DOHH2 (cell line): ENCODE data around the gene PRKG2.

Experiments used
- H3F3A ChIP-seq: fragments of 200-600 bp; sonication (generic), shearing (Covaris generic); 2 replicates; pipeline ENCODE4 v1.6.0; 2016; ENCODE audit warnings: antibody characterized with exemption, mild to moderate bottlenecking; ENCODE audit not compliant: control insufficient read depth, insufficient read depth
- H3K27ac ChIP-seq: fragments of 200-600 bp; sonication (generic); 2 replicates; pipeline ENCODE4 v1.5.1; 2014; ENCODE audit warnings: low read depth, mild to moderate bottlenecking, low read length, moderate library complexity
- H3K27me3 ChIP-seq: fragments of 200-600 bp; sonication (generic); 2 replicates; pipeline ENCODE4 v1.6.1; 2014; ENCODE audit warnings: mild to moderate bottlenecking, low read length, mixed read lengths; ENCODE audit not compliant: control insufficient read depth
- H3K36me3 ChIP-seq: fragments of 200-600 bp; sonication (generic); 2 replicates; pipeline ENCODE4 v1.6.1; 2014; ENCODE audit warnings: mild to moderate bottlenecking, low read length, moderate library complexity, mixed read lengths; ENCODE audit not compliant: control insufficient read depth
- H3K4me1 ChIP-seq: fragments of 200-600 bp; sonication (generic); 2 replicates; pipeline ENCODE4 v1.6.1; 2014; ENCODE audit warnings: mild to moderate bottlenecking, low read length, mixed read lengths; ENCODE audit not compliant: control insufficient read depth
- H3K4me2 ChIP-seq: fragments of 200-600 bp; sonication (generic); 2 replicates; pipeline ENCODE4 v1.6.0; 2014; ENCODE audit warnings: mild to moderate bottlenecking, low read length, moderate library complexity
- H3K4me3 ChIP-seq: fragments of 200-600 bp; sonication (generic); 2 replicates; pipeline ENCODE4 v1.5.1; 2014; ENCODE audit warnings: mild to moderate bottlenecking, low read length, mixed read lengths
- H3K79me2 ChIP-seq: fragments of 200-600 bp; sonication (generic); 2 replicates; pipeline ENCODE4 v1.6.1; 2014; ENCODE audit warnings: mild to moderate bottlenecking, low read length, mixed read lengths; ENCODE audit not compliant: control insufficient read depth
- H3K9me2 ChIP-seq: fragments of 200-600 bp; sonication (generic); replicated peaks from 2 replicates; pipeline ENCODE4 v1.6.1; 2014; ENCODE audit warnings: mild to moderate bottlenecking, low read length, mixed read lengths; ENCODE audit not compliant: control insufficient read depth
- H3K9me3 ChIP-seq: fragments of 200-600 bp; sonication (generic); 2 replicates; pipeline ENCODE4 v1.6.1; 2014; ENCODE audit warnings: antibody characterized with exemption, low read length, mixed read lengths; ENCODE audit not compliant: control insufficient read depth, insufficient read depth
- H4K20me1 ChIP-seq: fragments of 200-600 bp; sonication (generic); 2 replicates; pipeline ENCODE4 v1.6.0; 2014; ENCODE audit warnings: low read depth, mild to moderate bottlenecking, antibody characterized with exemption, low read length, moderate library complexity; ENCODE audit not compliant: control insufficient read depth, insufficient read depth
- EZH2phosphoT487 ChIP-seq: fragments of 200-600 bp; sonication (generic); IDR thresholded peaks from 2 replicates; pipeline ENCODE4 v1.6.1; 2017; ENCODE audit warnings: borderline replicate concordance, mild to moderate bottlenecking, antibody characterized with exemption, low read length, moderate library complexity, mixed read lengths
- TF ChIP-seq, protein P1 (sequence below): fragments of 200-600 bp; sonication (generic); IDR thresholded peaks from one replicate; pipeline ENCODE4 v1.5.1; 2014; ENCODE audit warnings: antibody characterized with exemption, mild to moderate bottlenecking, low read depth, low read length; ENCODE audit not compliant: poor library complexity, severe bottlenecking

PRKG2 gene

DNA sequence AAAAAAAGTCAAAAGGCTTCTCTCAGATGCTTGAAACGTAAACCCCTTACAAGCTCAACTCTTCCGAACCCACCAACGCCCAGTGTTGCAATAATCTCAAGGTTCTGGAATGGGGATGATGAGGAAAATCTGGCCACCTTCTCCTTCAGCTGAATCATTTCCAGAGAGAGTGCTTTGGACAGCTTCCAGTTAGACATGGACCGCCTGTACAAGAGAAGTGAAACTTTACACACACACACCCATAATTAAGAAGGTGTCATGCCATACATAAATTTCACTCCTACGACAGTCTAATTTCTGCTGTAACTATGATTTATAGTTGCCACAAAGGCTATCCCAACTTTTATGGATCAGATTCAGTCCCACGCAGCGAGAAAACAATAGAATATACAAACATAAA lies 72.3 kb downstream of the PRKG2 start:
- Histone ChIP-seq H3K79me2 (no peaks in the 10 kb centered on the region), H3K4me3 (no peak overlapping the region), H3K9me3 (no peaks in the 10 kb centered on the region), H3K4me2 (no peak overlapping the region), H3K36me3 (no peaks in the 10 kb centered on the region), H3K4me1 (no peaks in the 10 kb centered on the region), H3K27ac (no peak overlapping the region), H3F3A (no peaks in the 10 kb centered on the region), H4K20me1 (no peaks in the 10 kb centered on the region), H3K9me2 (no peaks in the 10 kb centered on the region), H3K27me3 (no peaks in the 10 kb centered on the region)
- TF ChIP-seq EZH2phosphoT487 = no peak
- TF ChIP-seq, protein P1, sequence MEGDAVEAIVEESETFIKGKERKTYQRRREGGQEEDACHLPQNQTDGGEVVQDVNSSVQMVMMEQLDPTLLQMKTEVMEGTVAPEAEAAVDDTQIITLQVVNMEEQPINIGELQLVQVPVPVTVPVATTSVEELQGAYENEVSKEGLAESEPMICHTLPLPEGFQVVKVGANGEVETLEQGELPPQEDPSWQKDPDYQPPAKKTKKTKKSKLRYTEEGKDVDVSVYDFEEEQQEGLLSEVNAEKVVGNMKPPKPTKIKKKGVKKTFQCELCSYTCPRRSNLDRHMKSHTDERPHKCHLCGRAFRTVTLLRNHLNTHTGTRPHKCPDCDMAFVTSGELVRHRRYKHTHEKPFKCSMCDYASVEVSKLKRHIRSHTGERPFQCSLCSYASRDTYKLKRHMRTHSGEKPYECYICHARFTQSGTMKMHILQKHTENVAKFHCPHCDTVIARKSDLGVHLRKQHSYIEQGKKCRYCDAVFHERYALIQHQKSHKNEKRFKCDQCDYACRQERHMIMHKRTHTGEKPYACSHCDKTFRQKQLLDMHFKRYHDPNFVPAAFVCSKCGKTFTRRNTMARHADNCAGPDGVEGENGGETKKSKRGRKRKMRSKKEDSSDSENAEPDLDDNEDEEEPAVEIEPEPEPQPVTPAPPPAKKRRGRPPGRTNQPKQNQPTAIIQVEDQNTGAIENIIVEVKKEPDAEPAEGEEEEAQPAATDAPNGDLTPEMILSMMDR = no peak

- Histone ChIP-seq H3F3A (no peaks in the 10 kb centered on the region), H3K79me2 (no peaks in the 10 kb centered on the region), H3K27me3 (no peaks in the 10 kb centered on the region), H3K4me2 (no peak overlapping the region), H4K20me1 (no peaks in the 10 kb centered on the region), H3K4me3 (no peak overlapping the region), H3K4me1 (0 out of 2 replicates have a peak, but pooled peaks cover 4% of the 10 kb centered on the region), H3K9me2 (no peaks in the 10 kb centered on the region; the same call in 1 of the 2 replicates), H3K36me3 (no peaks in the 10 kb centered on the region), H3K9me3 (no peaks in the 10 kb centered on the region), H3K27ac (no peak overlapping the region)
- TF ChIP-seq EZH2phosphoT487 = no peak
- TF ChIP-seq, protein P1 = no peak
These were observed 77.1 kb downstream of the PRKG2 start for GRCh38 chr4:81137894-81138293.

GRCh38 chr4:81137446-81137845 lies 77.6 kb downstream of the PRKG2 start:
- Histone ChIP-seq H3K4me1 (0 out of 2 replicates have a peak, but pooled peaks cover 4% of the 10 kb centered on the region), H3K36me3 (no peaks in the 10 kb centered on the region), H3K4me3 (no peak overlapping the region), H3K27me3 (no peaks in the 10 kb centered on the region), H3K4me2 (no peak overlapping the region), H3K9me2 (no peaks in the 10 kb centered on the region; the same call in 1 of the 2 replicates), H3K27ac (no peak overlapping the region), H3K79me2 (no peaks in the 10 kb centered on the region), H3F3A (no peaks in the 10 kb centered on the region), H4K20me1 (no peaks in the 10 kb centered on the region), H3K9me3 (no peaks in the 10 kb centered on the region)
- no peak for TF ChIP-seq EZH2phosphoT487
- TF ChIP-seq, protein P1 = no peak
